OCI-LY7 (cell line): ENCODE results near the gene ABCG8.

Experiments used
- EZH2phosphoT487 ChIP-seq: fragments of 200-600 bp; sonication (generic); IDR thresholded peaks from 2 replicates; pipeline ENCODE4 v1.6.1; 2018; ENCODE audit warnings: low read depth, borderline replicate concordance, mild to moderate bottlenecking, mixed run types, antibody characterized with exemption, low read length, moderate library complexity, mixed read lengths
- TF ChIP-seq, protein P1 (sequence below): fragments of 200-600 bp; sonication (generic); conservative IDR thresholded peaks from 2 replicates; pipeline ENCODE4 v1.5.1; 2014; ENCODE audit warnings: mild to moderate bottlenecking, antibody characterized with exemption, low read length, moderate library complexity, mixed read lengths

DNA sequence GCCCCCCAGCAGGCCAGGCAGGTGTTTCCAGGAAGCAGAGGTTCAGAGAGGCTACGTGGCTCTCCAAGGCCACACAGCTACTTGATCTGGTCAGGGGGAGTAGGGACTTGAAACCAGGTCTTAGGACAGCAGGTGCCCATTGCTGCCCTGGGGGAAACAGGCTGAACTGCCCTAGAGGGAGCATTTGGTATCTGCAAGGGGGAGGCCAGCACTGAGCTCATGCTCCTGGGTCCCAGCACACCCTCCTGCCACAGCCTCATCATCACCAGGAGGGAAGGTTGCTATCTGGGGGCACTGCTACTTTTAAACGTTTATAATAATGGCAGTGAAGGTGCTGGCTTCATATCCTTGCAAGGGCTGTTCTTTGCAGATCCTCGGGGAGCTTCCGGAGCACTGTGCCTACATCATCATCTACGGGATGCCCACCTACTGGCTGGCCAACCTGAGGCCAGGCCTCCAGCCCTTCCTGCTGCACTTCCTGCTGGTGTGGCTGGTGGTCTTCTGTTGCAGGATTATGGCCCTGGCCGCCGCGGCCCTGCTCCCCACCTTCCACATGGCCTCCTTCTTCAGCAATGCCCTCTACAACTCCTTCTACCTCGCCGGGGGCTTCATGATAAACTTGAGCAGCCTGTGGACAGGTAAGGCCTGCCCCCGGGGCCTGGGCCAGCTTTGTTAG, 36.1 kb downstream of the ABCG8 start:
- TF ChIP-seq, protein P1, sequence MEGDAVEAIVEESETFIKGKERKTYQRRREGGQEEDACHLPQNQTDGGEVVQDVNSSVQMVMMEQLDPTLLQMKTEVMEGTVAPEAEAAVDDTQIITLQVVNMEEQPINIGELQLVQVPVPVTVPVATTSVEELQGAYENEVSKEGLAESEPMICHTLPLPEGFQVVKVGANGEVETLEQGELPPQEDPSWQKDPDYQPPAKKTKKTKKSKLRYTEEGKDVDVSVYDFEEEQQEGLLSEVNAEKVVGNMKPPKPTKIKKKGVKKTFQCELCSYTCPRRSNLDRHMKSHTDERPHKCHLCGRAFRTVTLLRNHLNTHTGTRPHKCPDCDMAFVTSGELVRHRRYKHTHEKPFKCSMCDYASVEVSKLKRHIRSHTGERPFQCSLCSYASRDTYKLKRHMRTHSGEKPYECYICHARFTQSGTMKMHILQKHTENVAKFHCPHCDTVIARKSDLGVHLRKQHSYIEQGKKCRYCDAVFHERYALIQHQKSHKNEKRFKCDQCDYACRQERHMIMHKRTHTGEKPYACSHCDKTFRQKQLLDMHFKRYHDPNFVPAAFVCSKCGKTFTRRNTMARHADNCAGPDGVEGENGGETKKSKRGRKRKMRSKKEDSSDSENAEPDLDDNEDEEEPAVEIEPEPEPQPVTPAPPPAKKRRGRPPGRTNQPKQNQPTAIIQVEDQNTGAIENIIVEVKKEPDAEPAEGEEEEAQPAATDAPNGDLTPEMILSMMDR: no peak
- TF ChIP-seq EZH2phosphoT487: no peak
